ENCODE results near the gene SGCD. TPM values are rescaled to one million over a fixed set of nuclear protein-coding genes. Genes with fewer than 3 reads are reported as not detected.

The SGCD gene
- polyA plus RNA-seq, 1 experiment = 17.0 TPM

DNA sequence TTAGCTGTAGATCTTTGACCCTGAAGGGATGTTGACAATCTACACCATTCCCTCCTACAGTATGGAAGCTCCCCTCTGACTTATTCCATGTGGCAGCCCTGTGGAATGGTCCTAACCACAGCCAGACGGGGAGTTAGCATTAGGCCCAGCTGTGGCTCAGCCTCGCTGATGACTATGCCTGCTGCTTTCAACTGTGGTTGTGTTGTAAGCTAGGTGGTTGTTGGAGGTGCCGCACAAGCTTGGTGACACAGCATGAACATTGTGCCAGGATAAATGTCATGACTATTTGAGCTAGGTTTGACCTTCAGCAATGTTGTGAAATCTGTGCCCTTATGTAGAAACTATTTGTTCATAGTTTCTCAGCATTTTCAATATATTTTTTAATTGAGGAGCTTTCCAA lies 40.6 kb downstream of the SGCD start:
- POLR2A ChIA-PET = interaction anchor here (0.5 kb wide), 1 partner anchor 38 kb away, joined by 4 read pairs; no protein-coding TSS in a partner anchor
- H3K4me3 ChIP-seq (ENCODE audit: low read depth, low read length) = no peak overlapping the region
- peak; percentile 80 for DNase-seq (ENCODE audit: low read depth)
- CTCF ChIA-PET = interaction anchor here (0.9 to 1.7 kb wide), 2 partner anchors 10 to 30 kb away, joined by 3 to 4 read pairs; no protein-coding TSS in a partner anchor
- H3K27me3 ChIP-seq (ENCODE audit: control insufficient read depth, insufficient read depth, low read length) = no peaks in the 10 kb centered on the region
- H3K36me3 ChIP-seq (ENCODE audit: control insufficient read depth, insufficient read depth, low read length) = no peaks in the 10 kb centered on the region
- TF ChIP-seq, protein P1, sequence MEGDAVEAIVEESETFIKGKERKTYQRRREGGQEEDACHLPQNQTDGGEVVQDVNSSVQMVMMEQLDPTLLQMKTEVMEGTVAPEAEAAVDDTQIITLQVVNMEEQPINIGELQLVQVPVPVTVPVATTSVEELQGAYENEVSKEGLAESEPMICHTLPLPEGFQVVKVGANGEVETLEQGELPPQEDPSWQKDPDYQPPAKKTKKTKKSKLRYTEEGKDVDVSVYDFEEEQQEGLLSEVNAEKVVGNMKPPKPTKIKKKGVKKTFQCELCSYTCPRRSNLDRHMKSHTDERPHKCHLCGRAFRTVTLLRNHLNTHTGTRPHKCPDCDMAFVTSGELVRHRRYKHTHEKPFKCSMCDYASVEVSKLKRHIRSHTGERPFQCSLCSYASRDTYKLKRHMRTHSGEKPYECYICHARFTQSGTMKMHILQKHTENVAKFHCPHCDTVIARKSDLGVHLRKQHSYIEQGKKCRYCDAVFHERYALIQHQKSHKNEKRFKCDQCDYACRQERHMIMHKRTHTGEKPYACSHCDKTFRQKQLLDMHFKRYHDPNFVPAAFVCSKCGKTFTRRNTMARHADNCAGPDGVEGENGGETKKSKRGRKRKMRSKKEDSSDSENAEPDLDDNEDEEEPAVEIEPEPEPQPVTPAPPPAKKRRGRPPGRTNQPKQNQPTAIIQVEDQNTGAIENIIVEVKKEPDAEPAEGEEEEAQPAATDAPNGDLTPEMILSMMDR (IDR thresholded peaks at IDR 0.05; ENCODE audit: insufficient read depth, low read depth, low read length) = no peak

DNA sequence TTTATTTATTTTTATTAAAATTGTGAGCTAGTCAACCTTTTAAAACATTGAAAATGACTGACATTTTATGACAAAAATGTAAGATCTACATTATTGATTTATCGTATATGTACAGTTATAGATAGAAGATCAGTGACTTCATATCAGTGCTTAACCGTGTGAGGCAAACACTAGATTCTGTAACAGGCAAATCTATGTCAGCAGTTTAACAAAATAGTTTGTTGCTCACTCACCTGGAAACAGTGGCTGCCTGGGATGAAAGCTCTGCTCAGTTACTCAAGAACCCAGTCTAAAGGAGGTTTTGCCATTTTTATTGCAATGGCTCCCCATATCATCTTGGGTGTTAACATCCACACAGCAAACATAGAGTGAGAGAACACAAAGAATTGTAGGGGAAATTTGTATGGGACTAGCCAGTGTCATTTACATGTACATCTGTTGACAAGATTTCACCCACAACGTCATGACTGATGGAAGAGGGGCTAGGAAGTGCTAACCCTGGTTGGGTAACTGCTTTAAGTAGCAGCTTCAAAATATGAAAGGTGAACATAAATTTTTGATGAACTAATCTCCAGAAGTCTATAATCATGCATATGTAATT lies 49.0 kb downstream of the SGCD start:
- CTCF ChIA-PET = no interaction called here
- DNase-seq (ENCODE audit: low read depth) = no peak
- Histone ChIP-seq H3K36me3 (ENCODE audit: control insufficient read depth, insufficient read depth, low read length) (no peaks in the 10 kb centered on the region), H3K27me3 (ENCODE audit: control insufficient read depth, insufficient read depth, low read length) (no peaks in the 10 kb centered on the region), H3K4me3 (ENCODE audit: low read depth, low read length) (no peak overlapping the region)
- POLR2A ChIA-PET = no interaction called here
- TF ChIP-seq, protein P1 (IDR thresholded peaks at IDR 0.05; ENCODE audit: insufficient read depth, low read depth, low read length) = no peak

DNA sequence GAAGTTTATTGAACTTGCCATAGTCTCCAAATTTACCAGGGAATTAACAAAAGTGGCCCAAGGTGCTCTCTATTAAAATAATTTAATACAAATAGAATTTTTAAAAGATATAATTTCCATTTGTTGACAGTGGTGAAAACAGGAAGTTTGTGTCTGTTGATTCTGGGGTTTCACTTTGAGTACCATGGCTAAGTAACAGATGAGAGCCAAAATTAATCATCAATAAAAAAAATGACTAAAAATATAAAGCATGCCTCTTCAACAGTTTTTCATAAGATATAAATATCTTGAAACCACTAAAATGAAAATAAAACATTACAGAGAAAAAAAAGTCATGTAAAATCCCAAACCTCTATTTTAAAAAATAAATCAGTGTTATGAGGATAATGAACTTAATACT lies 49.8 kb downstream of the SGCD start:
- Histone ChIP-seq H3K36me3 (ENCODE audit: control insufficient read depth, insufficient read depth, low read length) (no peaks in the 10 kb centered on the region), H3K4me3 (ENCODE audit: low read depth, low read length) (no peak overlapping the region), H3K27me3 (ENCODE audit: control insufficient read depth, insufficient read depth, low read length) (no peaks in the 10 kb centered on the region)
- POLR2A ChIA-PET = no interaction called here
- CTCF ChIA-PET = no interaction called here
- TF ChIP-seq, protein P1 (IDR thresholded peaks at IDR 0.05; ENCODE audit: insufficient read depth, low read depth, low read length) = no peak
- DNase-seq (ENCODE audit: low read depth) = no peak

DNA sequence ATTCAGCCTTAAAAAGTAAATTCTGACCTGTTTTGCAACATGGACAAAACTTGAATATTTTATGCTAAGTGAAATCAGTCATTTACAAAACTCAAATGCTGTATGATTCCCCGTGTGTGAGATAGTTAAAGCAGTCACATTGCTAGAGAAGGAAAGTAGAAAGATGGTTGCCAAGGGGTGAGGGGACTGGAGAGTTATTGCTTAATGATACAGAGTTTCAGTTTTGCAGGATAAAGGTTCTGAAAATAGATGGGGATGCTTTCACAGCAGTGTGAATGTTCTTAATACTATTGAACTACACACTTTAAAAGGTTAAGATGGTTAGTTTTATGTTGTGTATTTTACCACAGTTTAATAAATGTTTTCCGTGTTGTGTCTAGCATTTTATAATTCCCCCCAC lies 51.2 kb downstream of the SGCD start:
- Histone ChIP-seq H3K4me3 (ENCODE audit: low read depth, low read length) (no peak overlapping the region), H3K27me3 (ENCODE audit: control insufficient read depth, insufficient read depth, low read length) (no peaks in the 10 kb centered on the region), H3K36me3 (ENCODE audit: control insufficient read depth, insufficient read depth, low read length) (no peaks in the 10 kb centered on the region)
- TF ChIP-seq, protein P1 (IDR thresholded peaks at IDR 0.05; ENCODE audit: insufficient read depth, low read depth, low read length) = no peak
- CTCF ChIA-PET = no interaction called here
- DNase-seq (ENCODE audit: low read depth) = no peak
- POLR2A ChIA-PET = no interaction called here

DNA sequence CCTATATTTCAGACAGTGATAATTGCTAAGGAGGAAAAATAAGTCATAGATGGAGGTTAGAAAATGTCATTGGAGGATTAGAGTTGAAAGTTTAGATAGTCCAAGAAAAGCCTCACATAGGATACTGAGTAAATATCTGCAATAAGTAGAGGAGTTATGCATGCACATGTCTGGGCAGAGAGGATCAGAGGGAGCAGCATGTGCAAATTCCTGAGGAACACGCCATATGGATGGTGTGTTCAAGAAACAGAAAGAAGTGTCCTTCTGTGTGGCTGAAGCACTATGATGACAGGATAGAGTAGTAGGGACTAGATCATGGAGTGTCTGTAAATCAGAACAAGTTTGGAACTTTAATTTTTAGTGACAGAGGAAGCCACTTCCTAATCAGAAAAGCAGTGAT lies 52.2 kb downstream of the SGCD start:
- TF ChIP-seq, protein P1 (IDR thresholded peaks at IDR 0.05; ENCODE audit: insufficient read depth, low read depth, low read length) = no peak
- POLR2A ChIA-PET = no interaction called here
- CTCF ChIA-PET = no interaction called here

More for the DNA sequence above, 52.2 kb downstream of the SGCD start:
- H3K36me3 ChIP-seq (ENCODE audit: control insufficient read depth, insufficient read depth, low read length) = no peaks in the 10 kb centered on the region
- no peaks in the 10 kb centered on the region for H3K27me3 ChIP-seq (ENCODE audit: control insufficient read depth, insufficient read depth, low read length)
- DNase-seq (ENCODE audit: low read depth) = no peak
- no peak overlapping the region for H3K4me3 ChIP-seq (ENCODE audit: low read depth, low read length)

All from BJ (cell line).